Measurements from ENCODE around the gene AKAP9. TPM values are rescaled to one million over a fixed set of nuclear protein-coding genes. Genes with fewer than 3 reads are reported as not detected.

AKAP9 gene
- polyA plus RNA-seq, 1 donor (not counting 4 experiments of a cell fraction or from before 2014, with no cell fraction given): 19.0 TPM

DNA sequence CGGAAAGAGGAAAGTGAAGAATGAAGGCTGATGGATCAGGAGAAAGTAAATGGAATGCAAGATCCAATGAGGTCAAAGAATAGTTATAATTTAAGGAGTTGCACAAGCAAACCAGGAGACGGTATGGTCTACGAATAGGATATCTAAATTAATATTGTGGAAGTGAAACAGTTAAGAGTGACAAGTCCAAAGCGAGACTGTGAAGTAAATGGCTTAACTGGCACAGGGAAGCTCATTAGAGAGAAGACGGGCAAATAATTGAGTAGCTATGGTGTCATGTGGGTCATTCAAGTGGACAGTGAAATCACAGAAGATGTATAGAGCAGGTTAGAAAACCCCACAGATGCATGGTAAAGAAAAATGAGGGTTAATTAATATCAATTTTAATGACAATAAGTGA is 190.4 kb downstream of the AKAP9 start:
- peaks cover 16 to 17% of the 10 kb centered on the region in 2 experiments for H3K36me3 ChIP-seq (ENCODE audit: control insufficient read depth in 2 of 2, extremely low read depth in 1 of 2, insufficient read depth in 2 of 2, low read length in 2 of 2)
- H3K4me2 ChIP-seq (ENCODE audit: control insufficient read depth, extremely low read depth, insufficient read depth, low read depth, low read length): peak overlapping the region; percentile 93
- dilution Hi-C loops (cut with MboI; ENCODE audit: extremely low pct_ligation_motif_present, low sequenced_read_pairs): no loop called here
- peak overlapping the region in 1 of 3 experiments; percentile 96 for H3K4me3 ChIP-seq (ENCODE audit: control insufficient read depth in 2 of 3, extremely low read depth in 1 of 3, insufficient read depth in 2 of 3, low read depth in 1 of 3, low read length in 3 of 3)
- H3K27ac ChIP-seq (ENCODE audit: control insufficient read depth, insufficient read depth, low read length): no peak overlapping the region
- H3K9ac ChIP-seq (ENCODE audit: control insufficient read depth, extremely low read depth, insufficient read depth, low read length): no peak overlapping the region
- FAIRE-seq (no peak), DNase-seq (ENCODE audit: low read depth, low spot score) (no peak)
- TF ChIP-seq, protein P1, sequence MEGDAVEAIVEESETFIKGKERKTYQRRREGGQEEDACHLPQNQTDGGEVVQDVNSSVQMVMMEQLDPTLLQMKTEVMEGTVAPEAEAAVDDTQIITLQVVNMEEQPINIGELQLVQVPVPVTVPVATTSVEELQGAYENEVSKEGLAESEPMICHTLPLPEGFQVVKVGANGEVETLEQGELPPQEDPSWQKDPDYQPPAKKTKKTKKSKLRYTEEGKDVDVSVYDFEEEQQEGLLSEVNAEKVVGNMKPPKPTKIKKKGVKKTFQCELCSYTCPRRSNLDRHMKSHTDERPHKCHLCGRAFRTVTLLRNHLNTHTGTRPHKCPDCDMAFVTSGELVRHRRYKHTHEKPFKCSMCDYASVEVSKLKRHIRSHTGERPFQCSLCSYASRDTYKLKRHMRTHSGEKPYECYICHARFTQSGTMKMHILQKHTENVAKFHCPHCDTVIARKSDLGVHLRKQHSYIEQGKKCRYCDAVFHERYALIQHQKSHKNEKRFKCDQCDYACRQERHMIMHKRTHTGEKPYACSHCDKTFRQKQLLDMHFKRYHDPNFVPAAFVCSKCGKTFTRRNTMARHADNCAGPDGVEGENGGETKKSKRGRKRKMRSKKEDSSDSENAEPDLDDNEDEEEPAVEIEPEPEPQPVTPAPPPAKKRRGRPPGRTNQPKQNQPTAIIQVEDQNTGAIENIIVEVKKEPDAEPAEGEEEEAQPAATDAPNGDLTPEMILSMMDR (optimal IDR thresholded peaks at IDR 0.05 in 1 of 3, IDR thresholded peaks at IDR 0.05 in 1 of 3, conservative IDR thresholded peaks at IDR 0.05 in 1 of 3; ENCODE audit: extremely low read depth in 1 of 3, insufficient read depth in 2 of 3, low read length in 3 of 3): no peak
- no peak for TF ChIP-seq EZH2 (IDR thresholded peaks at IDR 0.05; ENCODE audit: low read length)
- peaks cover 11% of the 10 kb centered on the region for H4K20me1 ChIP-seq (ENCODE audit: control insufficient read depth, extremely low read depth, insufficient read depth, low read length)
- H2AFZ ChIP-seq (ENCODE audit: control insufficient read depth, low read length): no peak overlapping the region
- H3K79me2 ChIP-seq (ENCODE audit: control insufficient read depth, insufficient read depth, low read length): peaks cover 79% of the 10 kb centered on the region
- no peaks in the 10 kb centered on the region for H3K9me3 ChIP-seq (ENCODE audit: control insufficient read depth, low read depth, low read length)
- H3K9me1 ChIP-seq (ENCODE audit: control insufficient read depth, extremely low read depth, insufficient read depth, low read length): no peaks in the 10 kb centered on the region
- peaks cover 11% of the 10 kb centered on the region for H3K4me1 ChIP-seq (ENCODE audit: control insufficient read depth, extremely low read depth, insufficient read depth, low read length)
- H3K27me3 ChIP-seq (ENCODE audit: control insufficient read depth, extremely low read depth, insufficient read depth, low read length): no peaks in the 10 kb centered on the region

DNA sequence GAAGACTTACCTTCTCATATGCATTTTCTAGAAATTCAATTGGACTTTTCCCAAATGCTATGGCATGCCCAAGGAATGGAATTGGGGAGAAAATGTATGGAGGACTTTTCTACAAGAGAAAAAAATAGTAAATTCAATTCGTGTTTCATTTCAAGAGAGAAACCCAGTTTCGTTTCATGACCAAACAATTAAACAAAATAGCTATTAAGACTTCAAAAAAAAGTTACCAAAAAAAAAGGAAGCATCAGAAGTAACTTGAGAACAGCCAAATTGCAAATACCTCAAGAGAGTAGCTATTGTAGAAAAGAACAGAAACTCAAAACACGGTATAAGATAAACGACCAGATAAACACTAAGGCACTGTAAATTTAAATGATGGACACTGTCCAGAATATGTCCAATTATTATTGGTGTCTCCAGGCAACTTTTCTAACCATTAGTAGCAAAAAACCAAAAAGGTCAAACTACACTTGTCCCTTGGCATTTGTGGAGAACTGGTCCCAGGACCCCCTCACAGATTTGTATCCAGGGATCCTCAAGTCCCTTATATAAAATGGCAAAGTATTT is 191.2 kb downstream of the AKAP9 start:
- Histone ChIP-seq H2AFZ (ENCODE audit: control insufficient read depth, low read length) (no peak overlapping the region), H3K4me3 (ENCODE audit: control insufficient read depth in 2 of 3, extremely low read depth in 1 of 3, insufficient read depth in 2 of 3, low read depth in 1 of 3, low read length in 3 of 3) (peak overlapping the region; percentile 89 to 96 (median 89)), H3K79me2 (ENCODE audit: control insufficient read depth, insufficient read depth, low read length) (peaks cover 71% of the 10 kb centered on the region), H3K9me3 (ENCODE audit: control insufficient read depth, low read depth, low read length) (no peaks in the 10 kb centered on the region), H3K27ac (ENCODE audit: control insufficient read depth, insufficient read depth, low read length) (no peak overlapping the region), H3K9me1 (ENCODE audit: control insufficient read depth, extremely low read depth, insufficient read depth, low read length) (no peaks in the 10 kb centered on the region), H4K20me1 (ENCODE audit: control insufficient read depth, extremely low read depth, insufficient read depth, low read length) (peaks cover 11% of the 10 kb centered on the region), H3K4me1 (ENCODE audit: control insufficient read depth, extremely low read depth, insufficient read depth, low read length) (peaks cover 11% of the 10 kb centered on the region), H3K4me2 (ENCODE audit: control insufficient read depth, extremely low read depth, insufficient read depth, low read depth, low read length) (peak overlapping the region; percentile 93), H3K9ac (ENCODE audit: control insufficient read depth, extremely low read depth, insufficient read depth, low read length) (no peak overlapping the region), H3K27me3 (ENCODE audit: control insufficient read depth, extremely low read depth, insufficient read depth, low read length) (no peaks in the 10 kb centered on the region), H3K36me3 (ENCODE audit: control insufficient read depth in 2 of 2, extremely low read depth in 1 of 2, insufficient read depth in 2 of 2, low read length in 2 of 2) (peaks cover 13 to 17% of the 10 kb centered on the region in 2 experiments)
- TF ChIP-seq, protein P1 (optimal IDR thresholded peaks at IDR 0.05 in 1 of 3, IDR thresholded peaks at IDR 0.05 in 1 of 3, conservative IDR thresholded peaks at IDR 0.05 in 1 of 3; ENCODE audit: extremely low read depth in 1 of 3, insufficient read depth in 2 of 3, low read length in 3 of 3): no peak
- no peak for TF ChIP-seq EZH2 (IDR thresholded peaks at IDR 0.05; ENCODE audit: low read length)
- DNase-seq (ENCODE audit: low read depth, low spot score) (no peak), FAIRE-seq (no peak)
- dilution Hi-C loops (cut with MboI; ENCODE audit: extremely low pct_ligation_motif_present, low sequenced_read_pairs): no loop called here
